H9 (cell line): Measurements from ENCODE around the gene SLC35A4. TPM values are rescaled to one million over a fixed set of nuclear protein-coding genes. Genes with fewer than 3 reads are reported as not detected.

ENCODE experiments used
- DNase-seq: peaks from one replicate; pipeline ENCODE4 v3.0.0-alpha.2; 2017
- H2AFZ ChIP-seq: one replicate; pipeline ENCODE4 v1.6.1; 2013; ENCODE audit warnings: mild to moderate bottlenecking, low read length, control low read depth, moderate library complexity
- H2AK5ac ChIP-seq: 2 replicates; pipeline ENCODE4 v1.6.1; 2013; ENCODE audit warnings: low read length, control low read depth, mixed read lengths; ENCODE audit not compliant: insufficient read length
- H2BK120ac ChIP-seq: one replicate; pipeline ENCODE4 v1.6.1; 2013; ENCODE audit warnings: low read depth, mild to moderate bottlenecking, low read length, control low read depth, inconsistent platforms; ENCODE audit not compliant: poor library complexity, severe bottlenecking
- H2BK12ac ChIP-seq: 2 replicates; pipeline ENCODE4 v1.6.1; 2013; ENCODE audit warnings: low read length, control low read depth, mixed read lengths, low read depth; ENCODE audit not compliant: insufficient read length
- H2BK15ac ChIP-seq: 2 replicates; pipeline ENCODE4 v1.6.1; 2013; ENCODE audit warnings: low read depth, low read length, control low read depth
- H2BK20ac ChIP-seq: one replicate; pipeline ENCODE4 v1.6.1; 2013; ENCODE audit warnings: low read depth, mild to moderate bottlenecking, low read length, control low read depth, inconsistent platforms; ENCODE audit not compliant: poor library complexity, severe bottlenecking
- H2BK5ac ChIP-seq: 2 replicates; pipeline ENCODE4 v1.6.1; 2013; ENCODE audit warnings: low read length, control low read depth, mixed read lengths; ENCODE audit not compliant: insufficient read length
- H3K14ac ChIP-seq: 2 replicates; pipeline ENCODE4 v1.6.1; 2013; ENCODE audit warnings: low read length, control low read depth; ENCODE audit not compliant: insufficient read depth
- H3K18ac ChIP-seq: 2 replicates; pipeline ENCODE4 v1.6.1; 2013; ENCODE audit warnings: low read depth, mild to moderate bottlenecking, mixed read lengths, low read length, control low read depth; ENCODE audit not compliant: insufficient read length
- H3K23ac ChIP-seq: 2 replicates; pipeline ENCODE4 v1.6.1; 2013; ENCODE audit warnings: low read length, control low read depth, mixed read lengths, low read depth; ENCODE audit not compliant: insufficient read length
- H3K23me2 ChIP-seq: 2 replicates; pipeline ENCODE4 v1.6.1; 2013; ENCODE audit warnings: low read depth, mild to moderate bottlenecking, mixed read lengths, low read length, control low read depth; ENCODE audit not compliant: insufficient read length, poor library complexity, severe bottlenecking
- H3K27ac ChIP-seq: 2 replicates; pipeline ENCODE4 v1.5.1; 2013; ENCODE audit warnings: low read length, control low read depth, mixed read lengths, low read depth; ENCODE audit not compliant: insufficient read length
- H3K27me3 ChIP-seq: 2 replicates; pipeline ENCODE4 v1.6.1; 2013; ENCODE audit warnings: low read length, control low read depth, inconsistent platforms; ENCODE audit not compliant: insufficient read depth
- H3K4ac ChIP-seq: 2 replicates; pipeline ENCODE4 v1.6.1; 2013; ENCODE audit warnings: low read depth, mild to moderate bottlenecking, control low read depth, inconsistent platforms, low read length, moderate library complexity
- H3K4me1 ChIP-seq: 2 replicates; pipeline ENCODE4 v1.6.1; 2013; ENCODE audit warnings: low read length, control low read depth, inconsistent platforms; ENCODE audit not compliant: insufficient read depth
- H3K4me2 ChIP-seq: 2 replicates; pipeline ENCODE4 v1.6.1; 2013; ENCODE audit warnings: low read length, control low read depth, mixed read lengths; ENCODE audit not compliant: insufficient read length, insufficient read depth
- H3K56ac ChIP-seq: 2 replicates; pipeline ENCODE4 v1.6.1; 2013; ENCODE audit warnings: low read depth, mild to moderate bottlenecking, mixed read lengths, low read length, control low read depth; ENCODE audit not compliant: insufficient read length
- H3K79me1 ChIP-seq: 2 replicates; pipeline ENCODE4 v1.6.1; 2013; ENCODE audit warnings: low read depth, mild to moderate bottlenecking, moderate library complexity, low read length, control low read depth, inconsistent platforms; ENCODE audit not compliant: insufficient read depth, poor library complexity, severe bottlenecking
- H3K79me2 ChIP-seq: 2 replicates; pipeline ENCODE4 v1.6.1; 2013; ENCODE audit warnings: low read length, control low read depth, inconsistent platforms; ENCODE audit not compliant: insufficient read depth
- H3K9ac ChIP-seq: 2 replicates; pipeline ENCODE4 v1.6.1; 2013; ENCODE audit warnings: low read length, control low read depth, mixed read lengths; ENCODE audit not compliant: insufficient read length; ENCODE audit errors: extremely low read depth
- H3K9me3 ChIP-seq: one replicate; pipeline ENCODE4 v1.6.1; 2013; ENCODE audit warnings: low read depth, low read length, inconsistent platforms; ENCODE audit not compliant: control insufficient read depth
- H3T11ph ChIP-seq: one replicate; pipeline ENCODE4 v1.6.1; 2013; ENCODE audit warnings: mild to moderate bottlenecking, low read length, control low read depth, inconsistent platforms
- H4K20me1 ChIP-seq: one replicate; pipeline ENCODE4 v1.6.1; 2013; ENCODE audit not compliant: control insufficient read depth, insufficient read length, insufficient read depth
- H4K5ac ChIP-seq: 2 replicates; pipeline ENCODE4 v1.6.1; 2013; ENCODE audit warnings: low read depth, mild to moderate bottlenecking, mixed read lengths, low read length, control low read depth; ENCODE audit not compliant: insufficient read length
- H4K8ac ChIP-seq: replicated peaks from 2 replicates; pipeline ENCODE4 v1.6.1; 2013; ENCODE audit warnings: low read length, control low read depth, mixed read lengths, low read depth; ENCODE audit not compliant: insufficient read length
- H4K91ac ChIP-seq: 2 replicates; pipeline ENCODE4 v1.6.1; 2013; ENCODE audit warnings: low read depth, mild to moderate bottlenecking, moderate library complexity, mixed read lengths, low read length, control low read depth; ENCODE audit not compliant: insufficient read length
- H3K27ac Mint-ChIP-seq, 3 experiments: 2 replicates in 2 of 3; 3 replicates in 1 of 3; pipeline ENCODE4 v1.8.0; 2020 to 2021; ENCODE audit warnings: mixed read lengths in 3 of 3, mild to moderate bottlenecking in 1 of 3, moderate library complexity in 1 of 3
- H3K27me3 Mint-ChIP-seq: 2 replicates; pipeline ENCODE4 v1.8.0; 2021; ENCODE audit warnings: low read depth, mild to moderate bottlenecking, moderate library complexity, mixed read lengths
- H3K36me3 Mint-ChIP-seq, 3 experiments: 2 replicates in 2 of 3; 3 replicates in 1 of 3; pipeline ENCODE4 v1.8.0; 2020 to 2021; ENCODE audit warnings: low read depth in 3 of 3, mixed read lengths in 3 of 3; ENCODE audit not compliant: insufficient read depth in 1 of 3
- H3K4me1 Mint-ChIP-seq, 2 experiments: 2 replicates each; pipeline ENCODE4 v1.8.0; 2020; ENCODE audit warnings: mixed read lengths in 2 of 2
- H3K4me3 Mint-ChIP-seq, 2 experiments: 2 replicates in 1 of 2; 3 replicates in 1 of 2; pipeline ENCODE4 v1.8.0; 2020 to 2021; ENCODE audit warnings: mild to moderate bottlenecking in 2 of 2, mixed read lengths in 2 of 2, moderate library complexity in 1 of 2
- H3K9me3 Mint-ChIP-seq, 2 experiments: 2 replicates in 1 of 2; 3 replicates in 1 of 2; pipeline ENCODE4 v1.8.0; 2020; ENCODE audit warnings: mild to moderate bottlenecking in 2 of 2, mixed read lengths in 2 of 2, moderate library complexity in 1 of 2
- CTCF ChIP-seq: fragments of 200-600 bp; sonication (generic); conservative IDR thresholded peaks from 3 replicates; pipeline ENCODE4 v1.8.0; 2021; ENCODE audit warnings: antibody characterized with exemption, mild to moderate bottlenecking
- WGBS: extraction: QIAGEN DNeasy Blood & Tissue Kit; methylation state at CpG from one replicate; pipeline ENCODE4 v1.1.7; 2013; ENCODE audit warnings: missing lambda C conversion rate, low lambda C conversion rate, mixed read lengths; ENCODE audit not compliant: insufficient read length; ENCODE audit errors: extremely low coverage; 5-methylcytosine and 5-hydroxymethylcytosine counted together
- total RNA-seq: library from RNA; stranded (reverse); gene quantifications from 2 replicates; pipeline ENCODE4 v1.2.1, GENCODE V29; 2021

Gene SLC35A4
- total RNA-seq, 1 experiment from 2014 or later = 92.0 TPM

DNA sequence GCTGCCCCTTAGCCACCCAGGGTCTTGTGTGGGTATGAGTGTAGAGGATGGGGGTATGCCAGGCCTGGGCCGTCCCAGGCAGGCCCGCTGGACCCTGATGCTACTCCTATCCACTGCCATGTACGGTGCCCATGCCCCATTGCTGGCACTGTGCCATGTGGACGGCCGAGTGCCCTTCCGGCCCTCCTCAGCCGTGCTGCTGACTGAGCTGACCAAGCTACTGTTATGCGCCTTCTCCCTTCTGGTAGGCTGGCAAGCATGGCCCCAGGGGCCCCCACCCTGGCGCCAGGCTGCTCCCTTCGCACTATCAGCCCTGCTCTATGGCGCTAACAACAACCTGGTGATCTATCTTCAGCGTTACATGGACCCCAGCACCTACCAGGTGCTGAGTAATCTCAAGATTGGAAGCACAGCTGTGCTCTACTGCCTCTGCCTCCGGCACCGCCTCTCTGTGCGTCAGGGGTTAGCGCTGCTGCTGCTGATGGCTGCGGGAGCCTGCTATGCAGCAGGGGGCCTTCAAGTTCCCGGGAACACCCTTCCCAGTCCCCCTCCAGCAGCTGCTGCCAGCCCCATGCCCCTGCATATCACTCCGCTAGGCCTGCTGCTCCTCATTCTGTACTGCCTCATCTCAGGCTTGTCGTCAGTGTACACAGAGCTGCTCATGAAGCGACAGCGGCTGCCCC, 2.6 kb downstream of the SLC35A4 start:
- Mint-ChIP-seq H3K27me3 (no peaks in the 10 kb centered on the region; the same call in 1 of the 2 replicates), H3K36me3 (peaks cover 9 to 33% (median 22%) of the 10 kb centered on the region in 3 experiments), H3K4me3 (peak overlapping the region in 1 of 2 experiments; percentile 48; a peak in 1 of 5 replicates), H3K9me3 (no peaks in the 10 kb centered on the region; a peak in 2 of 5 replicates), H3K27ac (no peak overlapping the region), H3K4me1 (peaks cover 14 to 18% of the 10 kb centered on the region in 2 experiments)
- Histone ChIP-seq H3K79me1 (no peaks in the 10 kb centered on the region), H3K56ac (no peak overlapping the region), H3K4me1 (peaks cover 4% of the 10 kb centered on the region; the same call in 1 of the 2 replicates), H3K4me2 (no peak overlapping the region), H4K5ac (no peak overlapping the region), H4K20me1 (no peaks in the 10 kb centered on the region), H3K79me2 (no peaks in the 10 kb centered on the region), H3K23me2 (peaks cover 10% of the 10 kb centered on the region), H3T11ph (no peak overlapping the region), H4K91ac (no peak overlapping the region), H3K18ac (no peak overlapping the region), H2BK120ac (no peak overlapping the region), H2AK5ac (no peak overlapping the region), H2BK5ac (no peak overlapping the region), H3K9me3 (no peaks in the 10 kb centered on the region), H3K27me3 (no peaks in the 10 kb centered on the region), H3K23ac (no peak overlapping the region), H2BK12ac (no peak overlapping the region), H3K4ac (no peak overlapping the region), H4K8ac (no peak overlapping the region), H2AFZ (no peak overlapping the region), H3K27ac (no peak overlapping the region), H3K9ac (no peak overlapping the region), H3K14ac (no peak overlapping the region), H2BK20ac (no peak overlapping the region), H2BK15ac (no peak overlapping the region)
- no peak for DNase-seq
- TF ChIP-seq CTCF = no peak
- WGBS = no CpG with 5 or more reads among the region's 22 CpGs
